ENCODE data around the gene OR2S2. TPM values are rescaled to one million over a fixed set of nuclear protein-coding genes. Genes with fewer than 3 reads are reported as not detected.
A peak's percentile ranks its signal among the peaks of the same experiment; 100 is the strongest.

The OR2S2 gene
- total RNA-seq, 2 donors from 2014 or later: not detected

GRCh38 chr9:35944173-35944572 is 13.8 kb downstream of the OR2S2 start:
- no peak for DNase-seq
- Mint-ChIP-seq H3K4me1 (peaks cover 5% of the 10 kb centered on the region), H3K9me3 (peaks cover 9% of the 10 kb centered on the region), H3K27me3 (ENCODE audit: insufficient read depth) (peaks cover 66% of the 10 kb centered on the region), H3K4me3 (no peak overlapping the region), H3K36me3 (ENCODE audit: low read depth) (no peaks in the 10 kb centered on the region), H3K27ac (no peak overlapping the region)
- Histone ChIP-seq H3K36me3 (ENCODE audit: control insufficient read depth, insufficient read depth, low read length) (no peaks in the 10 kb centered on the region), H3K9ac (ENCODE audit: extremely low read depth, low read length, poor library complexity, severe bottlenecking) (no peak overlapping the region), H3K9me3 (ENCODE audit: control insufficient read depth, low read length) (peaks cover 5% of the 10 kb centered on the region), H3K4me1 (ENCODE audit: control insufficient read depth, insufficient read depth, low read length) (peaks cover 2% of the 10 kb centered on the region), H3K27ac (ENCODE audit: low read depth, low read length) (no peak overlapping the region), H3K4me3 (ENCODE audit: low read length) (no peak overlapping the region), H3K27me3 (ENCODE audit: control insufficient read depth, insufficient read depth, low read length, poor library complexity, severe bottlenecking) (peaks cover 47% of the 10 kb centered on the region)
- 88 to 93% methylated on average over 1 to 3 of the region's 3 CpGs for WGBS, 2 experiments (ENCODE audit: insufficient coverage in 1 of 2, insufficient read length in 1 of 2)
- TF ChIP-seq CTCF (conservative IDR thresholded peaks at IDR 0.05): no peak

DNA sequence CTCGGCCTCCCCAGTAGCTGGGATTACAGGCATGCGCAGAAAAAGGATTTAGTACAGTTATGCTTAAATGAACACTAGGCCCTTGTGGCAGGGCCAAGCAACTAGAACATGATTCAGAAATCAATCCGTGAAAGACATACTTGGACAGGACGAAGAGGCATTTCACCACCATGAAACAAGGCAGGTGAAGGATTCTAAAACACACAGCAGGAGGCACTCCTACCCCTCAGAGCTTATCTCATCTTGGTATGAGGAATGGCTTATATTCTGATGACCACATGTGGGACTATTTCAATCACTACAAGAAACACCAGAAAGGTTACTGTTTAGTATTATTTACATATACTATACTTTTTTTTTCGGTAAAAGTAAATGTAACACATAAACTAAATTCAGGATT is 15.7 kb downstream of the OR2S2 start:
- H3K4me3 ChIP-seq (ENCODE audit: low read length): no peak overlapping the region
- Mint-ChIP-seq H3K27me3 (ENCODE audit: insufficient read depth) (peaks cover 61% of the 10 kb centered on the region), H3K27ac (no peak overlapping the region), H3K4me3 (no peak overlapping the region), H3K4me1 (peaks cover 2% of the 10 kb centered on the region), H3K9me3 (peaks cover 9% of the 10 kb centered on the region), H3K36me3 (ENCODE audit: low read depth) (no peaks in the 10 kb centered on the region)
- no peak for DNase-seq
- WGBS, 2 experiments (ENCODE audit: insufficient coverage in 1 of 2, insufficient read length in 1 of 2): 93 to 95% methylated on average over 3 to 4 of the region's 5 CpGs
- TF ChIP-seq CTCF (conservative IDR thresholded peaks at IDR 0.05): no peak
- H3K9ac ChIP-seq (ENCODE audit: extremely low read depth, low read length, poor library complexity, severe bottlenecking): no peak overlapping the region
- peaks cover 5% of the 10 kb centered on the region for H3K9me3 ChIP-seq (ENCODE audit: control insufficient read depth, low read length)
- H3K36me3 ChIP-seq (ENCODE audit: control insufficient read depth, insufficient read depth, low read length): no peaks in the 10 kb centered on the region
- peaks cover 47% of the 10 kb centered on the region for H3K27me3 ChIP-seq (ENCODE audit: control insufficient read depth, insufficient read depth, low read length, poor library complexity, severe bottlenecking)
- H3K27ac ChIP-seq (ENCODE audit: low read depth, low read length): no peak overlapping the region
- peaks cover 2% of the 10 kb centered on the region for H3K4me1 ChIP-seq (ENCODE audit: control insufficient read depth, insufficient read depth, low read length)

GRCh38 chr9:35940458-35941407 is 17.2 kb downstream of the OR2S2 start:
- no peak for TF ChIP-seq CTCF (conservative IDR thresholded peaks at IDR 0.05)
- peaks cover 2% of the 10 kb centered on the region for H3K4me1 ChIP-seq (ENCODE audit: control insufficient read depth, insufficient read depth, low read length)
- Mint-ChIP-seq H3K9me3 (peaks cover 9% of the 10 kb centered on the region), H3K4me3 (no peak overlapping the region), H3K36me3 (ENCODE audit: low read depth) (no peaks in the 10 kb centered on the region), H3K4me1 (peaks cover 2% of the 10 kb centered on the region), H3K27me3 (ENCODE audit: insufficient read depth) (peaks cover 62% of the 10 kb centered on the region), H3K27ac (no peak overlapping the region)
- no peak for DNase-seq
- no peak overlapping the region for H3K27ac ChIP-seq (ENCODE audit: low read depth, low read length)
- peaks cover 10% of the 10 kb centered on the region for H3K9me3 ChIP-seq (ENCODE audit: control insufficient read depth, low read length)
- H3K36me3 ChIP-seq (ENCODE audit: control insufficient read depth, insufficient read depth, low read length): no peaks in the 10 kb centered on the region
- H3K4me3 ChIP-seq (ENCODE audit: low read length): peak overlapping the region; percentile 28
- peaks cover 47% of the 10 kb centered on the region for H3K27me3 ChIP-seq (ENCODE audit: control insufficient read depth, insufficient read depth, low read length, poor library complexity, severe bottlenecking)
- no peak overlapping the region for H3K9ac ChIP-seq (ENCODE audit: extremely low read depth, low read length, poor library complexity, severe bottlenecking)
- 80 to 82% methylated on average over 6 to 7 of the region's 7 CpGs for WGBS, 2 experiments (ENCODE audit: insufficient coverage in 1 of 2, insufficient read length in 1 of 2)

Measured in endodermal cell (in vitro differentiated cells).